ENCODE measurements around the gene WDR72. TPM values are rescaled to one million over a fixed set of nuclear protein-coding genes. Genes with fewer than 3 reads are reported as not detected.

Gene WDR72
- total and polyA plus RNA-seq, 4 donors, result 6.1 to 55.4 (median 17.0) TPM

DNA sequence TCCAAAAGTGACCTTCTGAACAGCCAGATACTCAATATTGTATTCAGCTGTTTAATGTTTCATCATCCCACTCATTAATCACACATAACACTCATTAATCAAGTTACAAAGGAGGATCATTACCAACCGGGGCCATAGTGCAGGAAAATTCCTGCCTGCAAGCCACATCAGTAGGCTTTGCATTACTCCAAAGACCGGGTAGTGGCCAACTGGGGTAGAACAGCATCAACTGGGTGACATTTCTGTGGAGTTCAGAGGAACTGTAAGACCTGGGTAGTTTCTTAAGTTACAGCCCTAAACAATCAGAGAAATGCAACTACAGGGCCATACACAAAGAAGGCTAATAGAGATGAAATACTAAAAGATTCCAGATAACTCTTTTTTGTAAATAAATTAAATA is 253.1 kb downstream of the WDR72 start:
- TF ChIP-seq EGR1 (IDR thresholded peaks at IDR 0.05; ENCODE audit: low read depth in 2 of 2) (no peak), RXRA (IDR thresholded peaks at IDR 0.05) (no peak), FOXA2 (IDR thresholded peaks at IDR 0.05) (no peak), SP1 (IDR thresholded peaks at IDR 0.05) (no peak), RAD21 (IDR thresholded peaks at IDR 0.05) (peak in 1 of 2 donors; percentile 17), GABPA (IDR thresholded peaks at IDR 0.05 in 1 of 2, conservative IDR thresholded peaks at IDR 0.05 in 1 of 2) (no peak), HNF4G (IDR thresholded peaks at IDR 0.05) (no peak)
- no peak overlapping the region for H3K9ac ChIP-seq (ENCODE audit: low read depth in 1 of 2, low read length in 2 of 2)
- no peaks in the 10 kb centered on the region for H3K4me1 ChIP-seq (ENCODE audit: control insufficient read depth in 4 of 4, insufficient read depth in 4 of 4, low read length in 3 of 4)
- H3K27ac ChIP-seq (ENCODE audit: low read depth in 1 of 2, low read length in 2 of 2), result no peak overlapping the region
- peaks cover 0 to 3% (median 0%) of the 10 kb centered on the region in 4 donors for H3K36me3 ChIP-seq (ENCODE audit: control insufficient read depth in 4 of 4, insufficient read depth in 3 of 4, low read depth in 1 of 4, low read length in 3 of 4)
- whole genome bisulfite sequencing, result 87% methylated on average over 2 of the region's 2 CpGs
- no peak for DNase-seq (ENCODE audit: low spot score)
- no peak overlapping the region for H3K4me3 ChIP-seq (ENCODE audit: low read depth in 1 of 3, low read length in 3 of 3)
- no peaks in the 10 kb centered on the region for H3K9me3 ChIP-seq (ENCODE audit: control insufficient read depth in 4 of 4, low read length in 3 of 4)
- H3K27me3 ChIP-seq (ENCODE audit: control insufficient read depth in 4 of 4, insufficient read depth in 4 of 4, low read length in 3 of 4), result no peaks in the 10 kb centered on the region

DNA sequence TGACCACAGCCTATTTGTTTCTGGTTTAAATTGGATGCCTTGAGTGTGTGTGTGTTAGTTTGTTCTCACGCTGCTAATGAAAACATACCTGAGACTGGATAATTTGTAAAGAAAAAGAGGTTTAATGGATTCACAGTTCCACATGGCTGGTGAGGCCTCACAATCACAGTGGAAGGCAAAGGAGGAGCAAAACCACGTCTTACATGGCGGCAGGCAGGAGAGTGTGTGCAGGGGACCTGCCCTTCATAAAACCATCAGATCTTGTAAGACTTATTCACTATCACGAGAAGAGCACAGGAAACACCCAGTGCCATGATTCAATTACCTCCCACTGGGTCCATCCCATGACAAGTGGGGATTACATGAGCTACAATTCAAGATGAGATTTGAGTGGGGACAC is 260.5 kb downstream of the WDR72 start:
- WGBS, result 90% methylated on average over 4 of the region's 4 CpGs

More for the DNA sequence above, 260.5 kb downstream of the WDR72 start:
- H3K4me3 ChIP-seq (ENCODE audit: low read depth in 1 of 3, low read length in 3 of 3), result no peak overlapping the region
- H3K27ac ChIP-seq (ENCODE audit: low read depth in 1 of 2, low read length in 2 of 2), result no peak overlapping the region
- no peaks in the 10 kb centered on the region for H3K36me3 ChIP-seq (ENCODE audit: control insufficient read depth in 4 of 4, insufficient read depth in 3 of 4, low read depth in 1 of 4, low read length in 3 of 4)
- no peak for DNase-seq (ENCODE audit: low spot score)
- no peak for TF ChIP-seq HNF4A (conservative IDR thresholded peaks at IDR 0.05)
- TF ChIP-seq TAF1 (conservative IDR thresholded peaks at IDR 0.05), result no peak
- no peak for TF ChIP-seq HNF4G (IDR thresholded peaks at IDR 0.05)
- TF ChIP-seq YY1 (IDR thresholded peaks at IDR 0.05), result no peak
- TF ChIP-seq FOXA2 (IDR thresholded peaks at IDR 0.05), result no peak
- TF ChIP-seq NR2F2 (IDR thresholded peaks at IDR 0.05), result no peak
- TF ChIP-seq GABPA (IDR thresholded peaks at IDR 0.05 in 1 of 2, conservative IDR thresholded peaks at IDR 0.05 in 1 of 2), result no peak
- TF ChIP-seq SP1 (IDR thresholded peaks at IDR 0.05), result no peak
- TF ChIP-seq RXRA (IDR thresholded peaks at IDR 0.05), result no peak
- TF ChIP-seq, protein P1, sequence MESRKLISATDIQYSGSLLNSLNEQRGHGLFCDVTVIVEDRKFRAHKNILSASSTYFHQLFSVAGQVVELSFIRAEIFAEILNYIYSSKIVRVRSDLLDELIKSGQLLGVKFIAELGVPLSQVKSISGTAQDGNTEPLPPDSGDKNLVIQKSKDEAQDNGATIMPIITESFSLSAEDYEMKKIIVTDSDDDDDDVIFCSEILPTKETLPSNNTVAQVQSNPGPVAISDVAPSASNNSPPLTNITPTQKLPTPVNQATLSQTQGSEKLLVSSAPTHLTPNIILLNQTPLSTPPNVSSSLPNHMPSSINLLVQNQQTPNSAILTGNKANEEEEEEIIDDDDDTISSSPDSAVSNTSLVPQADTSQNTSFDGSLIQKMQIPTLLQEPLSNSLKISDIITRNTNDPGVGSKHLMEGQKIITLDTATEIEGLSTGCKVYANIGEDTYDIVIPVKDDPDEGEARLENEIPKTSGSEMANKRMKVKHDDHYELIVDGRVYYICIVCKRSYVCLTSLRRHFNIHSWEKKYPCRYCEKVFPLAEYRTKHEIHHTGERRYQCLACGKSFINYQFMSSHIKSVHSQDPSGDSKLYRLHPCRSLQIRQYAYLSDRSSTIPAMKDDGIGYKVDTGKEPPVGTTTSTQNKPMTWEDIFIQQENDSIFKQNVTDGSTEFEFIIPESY (IDR thresholded peaks at IDR 0.05), result no peak
- no peak for TF ChIP-seq EGR1 (IDR thresholded peaks at IDR 0.05; ENCODE audit: low read depth in 2 of 2)
- TF ChIP-seq FOXA1 (IDR thresholded peaks at IDR 0.05), result no peak
- TF ChIP-seq, protein P2, sequence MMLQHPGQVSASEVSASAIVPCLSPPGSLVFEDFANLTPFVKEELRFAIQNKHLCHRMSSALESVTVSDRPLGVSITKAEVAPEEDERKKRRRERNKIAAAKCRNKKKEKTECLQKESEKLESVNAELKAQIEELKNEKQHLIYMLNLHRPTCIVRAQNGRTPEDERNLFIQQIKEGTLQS (IDR thresholded peaks at IDR 0.05), result no peak
- TF ChIP-seq, protein P3, sequence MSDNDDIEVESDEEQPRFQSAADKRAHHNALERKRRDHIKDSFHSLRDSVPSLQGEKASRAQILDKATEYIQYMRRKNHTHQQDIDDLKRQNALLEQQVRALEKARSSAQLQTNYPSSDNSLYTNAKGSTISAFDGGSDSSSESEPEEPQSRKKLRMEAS (IDR thresholded peaks at IDR 0.05), result no peak
- no peak for TF ChIP-seq RAD21 (IDR thresholded peaks at IDR 0.05)
- TF ChIP-seq, protein P4, sequence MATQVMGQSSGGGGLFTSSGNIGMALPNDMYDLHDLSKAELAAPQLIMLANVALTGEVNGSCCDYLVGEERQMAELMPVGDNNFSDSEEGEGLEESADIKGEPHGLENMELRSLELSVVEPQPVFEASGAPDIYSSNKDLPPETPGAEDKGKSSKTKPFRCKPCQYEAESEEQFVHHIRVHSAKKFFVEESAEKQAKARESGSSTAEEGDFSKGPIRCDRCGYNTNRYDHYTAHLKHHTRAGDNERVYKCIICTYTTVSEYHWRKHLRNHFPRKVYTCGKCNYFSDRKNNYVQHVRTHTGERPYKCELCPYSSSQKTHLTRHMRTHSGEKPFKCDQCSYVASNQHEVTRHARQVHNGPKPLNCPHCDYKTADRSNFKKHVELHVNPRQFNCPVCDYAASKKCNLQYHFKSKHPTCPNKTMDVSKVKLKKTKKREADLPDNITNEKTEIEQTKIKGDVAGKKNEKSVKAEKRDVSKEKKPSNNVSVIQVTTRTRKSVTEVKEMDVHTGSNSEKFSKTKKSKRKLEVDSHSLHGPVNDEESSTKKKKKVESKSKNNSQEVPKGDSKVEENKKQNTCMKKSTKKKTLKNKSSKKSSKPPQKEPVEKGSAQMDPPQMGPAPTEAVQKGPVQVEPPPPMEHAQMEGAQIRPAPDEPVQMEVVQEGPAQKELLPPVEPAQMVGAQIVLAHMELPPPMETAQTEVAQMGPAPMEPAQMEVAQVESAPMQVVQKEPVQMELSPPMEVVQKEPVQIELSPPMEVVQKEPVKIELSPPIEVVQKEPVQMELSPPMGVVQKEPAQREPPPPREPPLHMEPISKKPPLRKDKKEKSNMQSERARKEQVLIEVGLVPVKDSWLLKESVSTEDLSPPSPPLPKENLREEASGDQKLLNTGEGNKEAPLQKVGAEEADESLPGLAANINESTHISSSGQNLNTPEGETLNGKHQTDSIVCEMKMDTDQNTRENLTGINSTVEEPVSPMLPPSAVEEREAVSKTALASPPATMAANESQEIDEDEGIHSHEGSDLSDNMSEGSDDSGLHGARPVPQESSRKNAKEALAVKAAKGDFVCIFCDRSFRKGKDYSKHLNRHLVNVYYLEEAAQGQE (IDR thresholded peaks at IDR 0.05), result no peak
- TF ChIP-seq JUND (IDR thresholded peaks at IDR 0.05), result no peak
- TF ChIP-seq, protein P5, sequence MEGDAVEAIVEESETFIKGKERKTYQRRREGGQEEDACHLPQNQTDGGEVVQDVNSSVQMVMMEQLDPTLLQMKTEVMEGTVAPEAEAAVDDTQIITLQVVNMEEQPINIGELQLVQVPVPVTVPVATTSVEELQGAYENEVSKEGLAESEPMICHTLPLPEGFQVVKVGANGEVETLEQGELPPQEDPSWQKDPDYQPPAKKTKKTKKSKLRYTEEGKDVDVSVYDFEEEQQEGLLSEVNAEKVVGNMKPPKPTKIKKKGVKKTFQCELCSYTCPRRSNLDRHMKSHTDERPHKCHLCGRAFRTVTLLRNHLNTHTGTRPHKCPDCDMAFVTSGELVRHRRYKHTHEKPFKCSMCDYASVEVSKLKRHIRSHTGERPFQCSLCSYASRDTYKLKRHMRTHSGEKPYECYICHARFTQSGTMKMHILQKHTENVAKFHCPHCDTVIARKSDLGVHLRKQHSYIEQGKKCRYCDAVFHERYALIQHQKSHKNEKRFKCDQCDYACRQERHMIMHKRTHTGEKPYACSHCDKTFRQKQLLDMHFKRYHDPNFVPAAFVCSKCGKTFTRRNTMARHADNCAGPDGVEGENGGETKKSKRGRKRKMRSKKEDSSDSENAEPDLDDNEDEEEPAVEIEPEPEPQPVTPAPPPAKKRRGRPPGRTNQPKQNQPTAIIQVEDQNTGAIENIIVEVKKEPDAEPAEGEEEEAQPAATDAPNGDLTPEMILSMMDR (IDR thresholded peaks at IDR 0.05; ENCODE audit: low read depth, low read length, missing input control), result no peak
- H3K27me3 ChIP-seq (ENCODE audit: control insufficient read depth in 4 of 4, insufficient read depth in 4 of 4, low read length in 3 of 4), result no peaks in the 10 kb centered on the region
- no peaks in the 10 kb centered on the region for H3K9me3 ChIP-seq (ENCODE audit: control insufficient read depth in 4 of 4, low read length in 3 of 4)
- no peaks in the 10 kb centered on the region for H3K4me1 ChIP-seq (ENCODE audit: control insufficient read depth in 4 of 4, insufficient read depth in 4 of 4, low read length in 3 of 4)
- no peak overlapping the region for H3K9ac ChIP-seq (ENCODE audit: low read depth in 1 of 2, low read length in 2 of 2)

Measured in liver (tissue), 9 donors.